ENCODE measurements around the gene RIF1. TPM values are rescaled to one million over a fixed set of nuclear protein-coding genes. Genes with fewer than 3 reads are reported as not detected.

RIF1 gene
- total and polyA plus RNA-seq, 12 donors: 2.0 to 19.3 (median 14.5) TPM

GRCh38 chr2:151395509-151396374, 14.0 kb upstream of the RIF1 start:
- Histone ChIP-seq H3K27me3 (no peaks in the 10 kb centered on the region), H3K36me3 (no peaks in the 10 kb centered on the region), H3K27ac (no peak overlapping the region), H3K9me3 (peaks cover 0 to 5% (median 0%) of the 10 kb centered on the region in 11 donors), H3K4me1 (no peaks in the 10 kb centered on the region), H3K4me3 (no peak overlapping the region)
- ATAC-seq: no peak
- 90 to 93% methylated on average over 4 of the region's 4 CpGs for WGBS, 2 donors
- TF ChIP-seq, protein P1, sequence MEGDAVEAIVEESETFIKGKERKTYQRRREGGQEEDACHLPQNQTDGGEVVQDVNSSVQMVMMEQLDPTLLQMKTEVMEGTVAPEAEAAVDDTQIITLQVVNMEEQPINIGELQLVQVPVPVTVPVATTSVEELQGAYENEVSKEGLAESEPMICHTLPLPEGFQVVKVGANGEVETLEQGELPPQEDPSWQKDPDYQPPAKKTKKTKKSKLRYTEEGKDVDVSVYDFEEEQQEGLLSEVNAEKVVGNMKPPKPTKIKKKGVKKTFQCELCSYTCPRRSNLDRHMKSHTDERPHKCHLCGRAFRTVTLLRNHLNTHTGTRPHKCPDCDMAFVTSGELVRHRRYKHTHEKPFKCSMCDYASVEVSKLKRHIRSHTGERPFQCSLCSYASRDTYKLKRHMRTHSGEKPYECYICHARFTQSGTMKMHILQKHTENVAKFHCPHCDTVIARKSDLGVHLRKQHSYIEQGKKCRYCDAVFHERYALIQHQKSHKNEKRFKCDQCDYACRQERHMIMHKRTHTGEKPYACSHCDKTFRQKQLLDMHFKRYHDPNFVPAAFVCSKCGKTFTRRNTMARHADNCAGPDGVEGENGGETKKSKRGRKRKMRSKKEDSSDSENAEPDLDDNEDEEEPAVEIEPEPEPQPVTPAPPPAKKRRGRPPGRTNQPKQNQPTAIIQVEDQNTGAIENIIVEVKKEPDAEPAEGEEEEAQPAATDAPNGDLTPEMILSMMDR (IDR thresholded peaks at IDR 0.05): no peak
- DNase-seq: no peak
- intact Hi-C loops (cut with DNase I): no loop called here

DNA sequence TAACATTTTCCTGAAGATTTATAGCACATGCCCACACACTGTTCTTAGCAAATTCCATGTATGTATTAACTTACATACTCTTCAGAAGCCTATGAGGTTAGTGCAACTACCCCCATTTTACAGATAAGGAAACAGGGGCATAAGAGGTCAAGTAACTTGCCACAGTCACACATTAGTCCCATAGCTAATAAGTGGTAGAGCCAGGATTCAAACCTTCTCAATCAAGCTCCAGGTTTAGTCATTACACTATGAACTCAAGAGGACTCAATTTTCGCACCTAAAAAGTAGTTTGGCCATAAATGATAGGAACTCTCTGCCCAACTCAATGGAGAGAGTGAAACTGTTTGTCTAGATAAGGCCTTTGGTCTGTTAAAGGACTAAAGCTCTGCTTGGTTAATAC, 9.7 kb upstream of the RIF1 start:
- TF ChIP-seq, protein P1 (IDR thresholded peaks at IDR 0.05): no peak
- no peaks in the 10 kb centered on the region for H3K4me1 ChIP-seq
- H3K27ac ChIP-seq: no peak overlapping the region
- WGBS, 2 donors: 94 to 98% methylated on average over 1 of the region's 1 CpG
- H3K4me3 ChIP-seq: no peak overlapping the region
- no peaks in the 10 kb centered on the region for H3K27me3 ChIP-seq
- ATAC-seq: no peak
- no peak for DNase-seq
- H3K9me3 ChIP-seq: no peaks in the 10 kb centered on the region
- no peaks in the 10 kb centered on the region for H3K36me3 ChIP-seq
- intact Hi-C loops (cut with DNase I): loop anchor here in 2 of 10 donors (10.0 kb wide), 2 partner anchors 105 to 115 kb away; partner anchors contain the start of gene NMI (in 1 of the 2)

- Histone ChIP-seq H3K4me3 (no peak overlapping the region), H3K27me3 (no peaks in the 10 kb centered on the region), H3K9me3 (no peaks in the 10 kb centered on the region), H3K36me3 (no peaks in the 10 kb centered on the region), H3K4me1 (no peaks in the 10 kb centered on the region), H3K27ac (no peak overlapping the region)
- no peak for DNase-seq
- ATAC-seq: no peak
- TF ChIP-seq, protein P1 (IDR thresholded peaks at IDR 0.05): no peak
- WGBS, 2 donors: 96% methylated on average over 5 of the region's 5 CpGs
- intact Hi-C loops (cut with DNase I): loop anchor here in 2 of 10 donors (10.0 kb wide), 2 partner anchors 106 to 116 kb away; partner anchors contain the start of gene NMI (in 1 of the 2)
These were observed 8.6 kb upstream of the RIF1 start for GRCh38 chr2:151401149-151401548.

GRCh38 chr2:151403914-151404313, 5.8 kb upstream of the RIF1 start:
- Histone ChIP-seq H3K36me3 (no peaks in the 10 kb centered on the region), H3K4me3 (no peak overlapping the region), H3K9me3 (no peaks in the 10 kb centered on the region), H3K4me1 (no peaks in the 10 kb centered on the region), H3K27me3 (no peaks in the 10 kb centered on the region), H3K27ac (no peak overlapping the region)
- intact Hi-C loops (cut with DNase I): loop anchor here in 2 of 10 donors (10.0 kb wide), 2 partner anchors 109 to 119 kb away; partner anchors contain the start of gene NMI (in 1 of the 2)
- ATAC-seq (no peak), DNase-seq (no peak)
- 33 to 43% methylated on average over 4 of the region's 4 CpGs for WGBS, 2 donors
- TF ChIP-seq, protein P1 (IDR thresholded peaks at IDR 0.05): no peak

Measured in heart right ventricle (tissue), 16 donors.